HEK293 (cell line): ENCODE data around the gene COL7A1.

Experiments
- CTCF ChIA-PET: fragments of 350-600 bp; formaldehyde crosslinking; extraction: SDS; loops from one replicate; lab custom pipeline; 2021; ENCODE audit warnings: antibody characterized with exemption; lab: Yijun Ruan, JAX
- POLR2A ChIA-PET: fragments of 300-600 bp; formaldehyde crosslinking; extraction: SDS; loops from one replicate; lab custom pipeline; 2020; ENCODE audit warnings: antibody characterized with exemption, inconsistent platforms; lab: Yijun Ruan, JAX
- H3K27ac ChIP-seq: fragments of 200-500 bp; sonication (Bioruptor generic); 2 replicates; pipeline ENCODE4 v1.5.1; 2014; ENCODE audit warnings: low read depth, low read length, control low read depth, inconsistent platforms; ENCODE audit errors: extremely low read depth
- H3K36me3 ChIP-seq, 2 experiments: fragments of 200-500 bp in 1 of 2; sonication (Bioruptor generic) in 1 of 2; 1 replicate in 1 of 2; 2 replicates in 1 of 2; pipeline ENCODE4 v1.5.1; 2014 to 2017; ENCODE audit warnings: inconsistent platforms in 2 of 2, low read length in 2 of 2; ENCODE audit not compliant: control insufficient read depth in 2 of 2, insufficient read depth in 1 of 2
- H3K4me1 ChIP-seq: fragments of 200-500 bp; sonication (Bioruptor generic); 2 replicates; pipeline ENCODE4 v1.5.1; 2014; ENCODE audit warnings: mild to moderate bottlenecking, low read length, inconsistent platforms; ENCODE audit not compliant: control insufficient read depth, insufficient read depth
- H3K4me3 ChIP-seq: 2 replicates; pipeline ENCODE4 v1.5.1; 2011; ENCODE audit warnings: low read depth, mild to moderate bottlenecking, control low read depth, low read length, moderate library complexity
- H3K9me3 ChIP-seq: fragments of 200-500 bp; sonication (Bioruptor generic); 2 replicates; pipeline ENCODE4 v1.5.1; 2014; ENCODE audit warnings: low read depth, low read length, inconsistent platforms; ENCODE audit not compliant: control insufficient read depth, insufficient read depth
- SP2 ChIP-seq: fragments of 450-650 bp; formaldehyde crosslinking; IDR thresholded peaks from 2 replicates; pipeline ENCODE4 v1.5.1; 2016; ENCODE audit warnings: missing biosample characterization, missing genetic modification characterization
- ZFP69B ChIP-seq: fragments of 450-650 bp; formaldehyde crosslinking; IDR thresholded peaks from 2 replicates; pipeline ENCODE4 v1.5.1; 2016; ENCODE audit warnings: missing biosample characterization, missing genetic modification characterization
- ZNF112 ChIP-seq: fragments of 450-650 bp; formaldehyde crosslinking; IDR thresholded peaks from 2 replicates; pipeline ENCODE4 v1.5.0; 2017; ENCODE audit warnings: missing biosample characterization, missing genetic modification characterization
- ZNF114 ChIP-seq: fragments of 450-650 bp; formaldehyde crosslinking; IDR thresholded peaks from 2 replicates; pipeline ENCODE4 v1.5.0; 2017; ENCODE audit warnings: missing biosample characterization, missing genetic modification characterization
- ZNF214 ChIP-seq: fragments of 450-650 bp; formaldehyde crosslinking; IDR thresholded peaks from 2 replicates; pipeline ENCODE4 v1.5.1; 2017; ENCODE audit warnings: missing biosample characterization, mild to moderate bottlenecking, missing genetic modification characterization, borderline replicate concordance
- ZNF266 ChIP-seq: fragments of 450-650 bp; formaldehyde crosslinking; IDR thresholded peaks from 2 replicates; pipeline ENCODE4 v1.5.1; 2016; ENCODE audit warnings: missing biosample characterization, missing genetic modification characterization, low read depth
- ZNF37A ChIP-seq: fragments of 450-650 bp; IDR thresholded peaks from 2 replicates; pipeline ENCODE4 v1.5.1; 2018; ENCODE audit warnings: missing biosample characterization, missing genetic modification characterization
- ZNF571 ChIP-seq: fragments of 450-650 bp; formaldehyde crosslinking; IDR thresholded peaks from 2 replicates; pipeline ENCODE4 v1.5.0; 2017; ENCODE audit warnings: missing biosample characterization, missing genetic modification characterization
- ZNF610 ChIP-seq: fragments of 450-650 bp; formaldehyde crosslinking; IDR thresholded peaks from 2 replicates; pipeline ENCODE4 v1.5.1; 2016; ENCODE audit warnings: missing biosample characterization, missing genetic modification characterization, borderline replicate concordance
- ZNF843 ChIP-seq: fragments of 450-650 bp; formaldehyde crosslinking; IDR thresholded peaks from 2 replicates; pipeline ENCODE4 v1.5.1; 2016; ENCODE audit warnings: missing biosample characterization, missing genetic modification characterization
- ZSCAN16 ChIP-seq: fragments of 450-650 bp; formaldehyde crosslinking; IDR thresholded peaks from 2 replicates; pipeline ENCODE4 v1.5.1; 2016; ENCODE audit warnings: missing biosample characterization, missing genetic modification characterization
- ZSCAN30 ChIP-seq: fragments of 450-650 bp; IDR thresholded peaks from 2 replicates; pipeline ENCODE4 v1.5.1; 2018; ENCODE audit warnings: missing biosample characterization, mild to moderate bottlenecking, missing genetic modification characterization, moderate library complexity
- TF ChIP-seq, protein P1 (sequence below): fragments of 450-650 bp; formaldehyde crosslinking; IDR thresholded peaks from 2 replicates; pipeline ENCODE4 v1.5.1; 2016; ENCODE audit warnings: missing biosample characterization, missing genetic modification characterization
- TF ChIP-seq, protein P2 (sequence below): fragments of 450-650 bp; formaldehyde crosslinking; IDR thresholded peaks from 2 replicates; pipeline ENCODE4 v1.5.1; 2016; ENCODE audit warnings: missing biosample characterization, missing genetic modification characterization
- TF ChIP-seq, protein P3 (sequence below): fragments of 450-650 bp; formaldehyde crosslinking; IDR thresholded peaks from 2 replicates; pipeline ENCODE4 v1.5.1; 2016; ENCODE audit warnings: missing biosample characterization, missing genetic modification characterization, borderline replicate concordance
- TF ChIP-seq, protein P4 (sequence below): fragments of 450-650 bp; formaldehyde crosslinking; IDR thresholded peaks from 2 replicates; pipeline ENCODE4 v1.5.1; 2017; ENCODE audit warnings: missing biosample characterization, missing genetic modification characterization
- TF ChIP-seq, protein P5 (sequence below): sonication (generic); formaldehyde crosslinking; IDR thresholded peaks from 2 replicates; pipeline ENCODE4 v1.8.1; 2022; ENCODE audit warnings: mild to moderate bottlenecking, moderate library complexity, missing genetic modification reagents
- TF ChIP-seq, protein P6 (sequence below): fragments of 450-650 bp; formaldehyde crosslinking; optimal IDR thresholded peaks from 2 replicates; pipeline ENCODE3; 2016; ENCODE audit warnings: missing biosample characterization, mild to moderate bottlenecking, missing genetic modification characterization
- TF ChIP-seq, protein P7 (sequence below): fragments of 450-650 bp; formaldehyde crosslinking; IDR thresholded peaks from 2 replicates; pipeline ENCODE4 v1.5.1; 2016; ENCODE audit warnings: missing biosample characterization, missing genetic modification characterization

The COL7A1 gene

DNA sequence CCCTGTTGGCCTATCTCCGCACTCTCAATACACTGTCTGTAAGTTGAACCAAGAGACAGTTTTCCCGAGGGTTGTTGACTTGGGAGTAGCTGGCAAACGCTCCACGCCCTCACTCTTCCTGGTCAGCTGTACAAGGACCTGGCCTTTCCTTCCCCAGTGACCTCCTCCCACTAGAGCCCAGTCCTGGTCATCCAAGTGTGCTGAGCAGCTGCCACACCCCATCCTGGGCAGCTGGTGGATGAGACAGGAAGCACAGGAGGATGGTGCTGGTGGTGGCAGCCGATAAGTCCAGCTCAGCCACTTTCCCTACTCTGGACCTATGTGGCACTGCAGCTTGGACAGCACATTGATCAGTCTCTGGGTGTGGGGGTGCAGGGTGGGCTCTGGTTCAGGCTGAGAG lies 58.3 kb downstream of the COL7A1 start (continued):
- TF ChIP-seq ZNF571 (tag by site-specific recombination) (no peak), ZNF37A (no peak), ZFP69B (tag by site-specific recombination) (no peak)
- TF ChIP-seq, protein P1, sequence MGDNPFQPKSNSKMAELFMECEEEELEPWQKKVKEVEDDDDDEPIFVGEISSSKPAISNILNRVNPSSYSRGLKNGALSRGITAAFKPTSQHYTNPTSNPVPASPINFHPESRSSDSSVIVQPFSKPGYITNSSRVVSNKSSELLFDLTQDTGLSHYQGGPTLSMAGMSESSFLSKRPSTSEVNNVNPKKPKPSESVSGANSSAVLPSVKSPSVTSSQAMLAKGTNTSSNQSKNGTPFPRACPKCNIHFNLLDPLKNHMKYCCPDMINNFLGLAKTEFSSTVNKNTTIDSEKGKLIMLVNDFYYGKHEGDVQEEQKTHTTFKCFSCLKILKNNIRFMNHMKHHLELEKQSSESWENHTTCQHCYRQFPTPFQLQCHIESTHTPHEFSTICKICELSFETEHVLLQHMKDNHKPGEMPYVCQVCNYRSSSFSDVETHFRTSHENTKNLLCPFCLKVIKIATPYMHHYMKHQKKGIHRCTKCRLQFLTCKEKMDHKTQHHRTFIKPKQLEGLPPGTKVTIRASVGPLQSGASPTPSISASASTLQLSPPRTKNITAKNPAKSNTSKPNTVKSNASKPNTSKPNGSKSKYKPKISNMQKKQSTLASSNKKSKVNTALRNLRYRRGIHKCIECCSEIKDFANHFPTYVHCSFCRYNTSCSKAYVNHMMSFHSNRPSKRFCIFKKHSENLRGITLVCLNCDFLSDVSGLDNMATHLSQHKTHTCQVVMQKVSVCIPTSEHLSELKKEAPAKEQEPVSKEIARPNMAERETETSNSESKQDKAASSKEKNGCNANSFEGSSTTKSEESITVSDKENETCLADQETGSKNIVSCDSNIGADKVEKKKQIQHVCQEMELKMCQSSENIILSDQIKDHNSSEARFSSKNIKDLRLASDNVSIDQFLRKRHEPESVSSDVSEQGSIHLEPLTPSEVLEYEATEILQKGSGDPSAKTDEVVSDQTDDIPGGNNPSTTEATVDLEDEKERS = no peak

DNA sequence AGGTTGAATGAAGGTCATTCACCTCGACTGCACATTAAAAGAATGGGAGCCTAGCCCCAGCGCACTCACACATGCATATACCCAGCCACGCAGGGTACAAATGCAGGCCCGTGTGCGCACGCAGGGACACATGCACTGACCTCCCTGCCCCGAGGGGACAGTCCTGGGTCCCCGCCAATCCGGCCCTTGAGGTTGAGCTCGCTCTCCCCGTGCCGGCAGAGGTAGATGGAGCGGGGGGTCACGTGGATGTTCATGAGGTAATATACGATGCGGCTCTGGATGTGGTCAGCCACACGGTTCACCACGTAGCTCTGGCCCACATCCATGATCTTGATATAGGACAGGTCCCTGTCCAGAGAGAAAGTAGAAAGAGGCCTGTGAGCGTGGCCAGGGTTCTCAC lies 59.0 kb downstream of the COL7A1 start:
- H3K9me3 ChIP-seq = no peaks in the 10 kb centered on the region
- H3K27ac ChIP-seq = no peak overlapping the region
- ChIA-PET CTCF (interaction anchor here (0.6 kb wide), 1 partner anchor 262 kb away, joined by 3 read pairs; no protein-coding TSS in a partner anchor), POLR2A (no interaction called here)
- TF ChIP-seq ZNF266 = no peak
- TF ChIP-seq, protein P2, sequence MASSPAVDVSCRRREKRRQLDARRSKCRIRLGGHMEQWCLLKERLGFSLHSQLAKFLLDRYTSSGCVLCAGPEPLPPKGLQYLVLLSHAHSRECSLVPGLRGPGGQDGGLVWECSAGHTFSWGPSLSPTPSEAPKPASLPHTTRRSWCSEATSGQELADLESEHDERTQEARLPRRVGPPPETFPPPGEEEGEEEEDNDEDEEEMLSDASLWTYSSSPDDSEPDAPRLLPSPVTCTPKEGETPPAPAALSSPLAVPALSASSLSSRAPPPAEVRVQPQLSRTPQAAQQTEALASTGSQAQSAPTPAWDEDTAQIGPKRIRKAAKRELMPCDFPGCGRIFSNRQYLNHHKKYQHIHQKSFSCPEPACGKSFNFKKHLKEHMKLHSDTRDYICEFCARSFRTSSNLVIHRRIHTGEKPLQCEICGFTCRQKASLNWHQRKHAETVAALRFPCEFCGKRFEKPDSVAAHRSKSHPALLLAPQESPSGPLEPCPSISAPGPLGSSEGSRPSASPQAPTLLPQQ (tag by site-specific recombination) = no peak
- TF ChIP-seq, protein P3, sequence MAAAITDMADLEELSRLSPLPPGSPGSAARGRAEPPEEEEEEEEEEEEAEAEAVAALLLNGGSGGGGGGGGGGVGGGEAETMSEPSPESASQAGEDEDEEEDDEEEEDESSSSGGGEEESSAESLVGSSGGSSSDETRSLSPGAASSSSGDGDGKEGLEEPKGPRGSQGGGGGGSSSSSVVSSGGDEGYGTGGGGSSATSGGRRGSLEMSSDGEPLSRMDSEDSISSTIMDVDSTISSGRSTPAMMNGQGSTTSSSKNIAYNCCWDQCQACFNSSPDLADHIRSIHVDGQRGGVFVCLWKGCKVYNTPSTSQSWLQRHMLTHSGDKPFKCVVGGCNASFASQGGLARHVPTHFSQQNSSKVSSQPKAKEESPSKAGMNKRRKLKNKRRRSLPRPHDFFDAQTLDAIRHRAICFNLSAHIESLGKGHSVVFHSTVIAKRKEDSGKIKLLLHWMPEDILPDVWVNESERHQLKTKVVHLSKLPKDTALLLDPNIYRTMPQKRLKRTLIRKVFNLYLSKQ (tag by site-specific recombination) = no peak
- no peaks in the 10 kb centered on the region for H3K4me1 ChIP-seq
- peaks cover 0 to 28% of the 10 kb centered on the region in 2 experiments; a peak in 1 of 3 replicates for H3K36me3 ChIP-seq
- H3K4me3 ChIP-seq = no peak overlapping the region

DNA sequence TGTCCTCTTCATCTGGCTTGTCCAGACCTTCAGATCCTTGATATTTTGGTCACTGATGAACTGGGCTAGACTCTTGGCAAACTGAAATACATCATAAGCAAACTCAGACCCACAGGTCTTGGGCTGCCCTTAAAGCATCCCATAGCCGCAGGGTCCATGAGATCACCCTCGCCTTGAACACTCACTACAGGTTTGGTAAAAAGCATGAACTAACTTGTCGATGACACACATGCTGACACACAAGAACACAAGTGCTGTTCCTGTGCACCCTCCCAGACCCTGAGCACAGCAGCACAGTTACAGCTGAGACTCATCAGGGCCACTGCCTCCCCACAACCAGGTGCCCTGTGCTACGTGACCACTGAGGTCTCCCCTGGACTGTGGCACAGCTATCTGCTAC lies 59.6 kb downstream of the COL7A1 start:
- CTCF ChIA-PET = interaction anchor here (0.6 kb wide), 1 partner anchor 262 kb away, joined by 3 read pairs; no protein-coding TSS in a partner anchor
- no peaks in the 10 kb centered on the region for H3K9me3 ChIP-seq
- H3K36me3 ChIP-seq = peaks cover 0 to 28% of the 10 kb centered on the region in 2 experiments; a peak in 1 of 3 replicates
- H3K4me3 ChIP-seq = no peak overlapping the region
- POLR2A ChIA-PET = no interaction called here
- H3K4me1 ChIP-seq = no peaks in the 10 kb centered on the region
- H3K27ac ChIP-seq = no peak overlapping the region
- TF ChIP-seq ZNF114 (tag by site-specific recombination) (no peak), ZNF112 (tag by site-specific recombination) (no peak), ZSCAN30 (tag by site-specific recombination) (no peak), ZNF214 (tag by site-specific recombination) (no peak), ZNF843 (tag by site-specific recombination) (no peak), ZSCAN16 (tag by site-specific recombination) (no peak), SP2 (tag by site-specific recombination) (no peak), ZNF610 (tag by site-specific recombination) (no peak)
- TF ChIP-seq, protein P4, sequence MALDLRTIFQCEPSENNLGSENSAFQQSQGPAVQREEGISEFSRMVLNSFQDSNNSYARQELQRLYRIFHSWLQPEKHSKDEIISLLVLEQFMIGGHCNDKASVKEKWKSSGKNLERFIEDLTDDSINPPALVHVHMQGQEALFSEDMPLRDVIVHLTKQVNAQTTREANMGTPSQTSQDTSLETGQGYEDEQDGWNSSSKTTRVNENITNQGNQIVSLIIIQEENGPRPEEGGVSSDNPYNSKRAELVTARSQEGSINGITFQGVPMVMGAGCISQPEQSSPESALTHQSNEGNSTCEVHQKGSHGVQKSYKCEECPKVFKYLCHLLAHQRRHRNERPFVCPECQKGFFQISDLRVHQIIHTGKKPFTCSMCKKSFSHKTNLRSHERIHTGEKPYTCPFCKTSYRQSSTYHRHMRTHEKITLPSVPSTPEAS (tag by site-specific recombination) = no peak
- TF ChIP-seq, protein P5, sequence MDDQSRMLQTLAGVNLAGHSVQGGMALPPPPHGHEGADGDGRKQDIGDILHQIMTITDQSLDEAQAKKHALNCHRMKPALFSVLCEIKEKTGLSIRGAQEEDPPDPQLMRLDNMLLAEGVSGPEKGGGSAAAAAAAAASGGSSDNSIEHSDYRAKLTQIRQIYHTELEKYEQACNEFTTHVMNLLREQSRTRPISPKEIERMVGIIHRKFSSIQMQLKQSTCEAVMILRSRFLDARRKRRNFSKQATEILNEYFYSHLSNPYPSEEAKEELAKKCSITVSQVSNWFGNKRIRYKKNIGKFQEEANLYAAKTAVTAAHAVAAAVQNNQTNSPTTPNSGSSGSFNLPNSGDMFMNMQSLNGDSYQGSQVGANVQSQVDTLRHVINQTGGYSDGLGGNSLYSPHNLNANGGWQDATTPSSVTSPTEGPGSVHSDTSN (CRISPR knock-in tag) = no peak
- TF ChIP-seq, protein P6, sequence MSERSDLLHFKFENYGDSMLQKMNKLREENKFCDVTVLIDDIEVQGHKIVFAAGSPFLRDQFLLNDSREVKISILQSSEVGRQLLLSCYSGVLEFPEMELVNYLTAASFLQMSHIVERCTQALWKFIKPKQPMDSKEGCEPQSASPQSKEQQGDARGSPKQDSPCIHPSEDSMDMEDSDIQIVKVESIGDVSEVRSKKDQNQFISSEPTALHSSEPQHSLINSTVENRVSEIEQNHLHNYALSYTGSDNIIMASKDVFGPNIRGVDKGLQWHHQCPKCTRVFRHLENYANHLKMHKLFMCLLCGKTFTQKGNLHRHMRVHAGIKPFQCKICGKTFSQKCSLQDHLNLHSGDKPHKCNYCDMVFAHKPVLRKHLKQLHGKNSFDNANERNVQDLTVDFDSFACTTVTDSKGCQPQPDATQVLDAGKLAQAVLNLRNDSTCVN (tag by site-specific recombination) = no peak
- TF ChIP-seq, protein P7, sequence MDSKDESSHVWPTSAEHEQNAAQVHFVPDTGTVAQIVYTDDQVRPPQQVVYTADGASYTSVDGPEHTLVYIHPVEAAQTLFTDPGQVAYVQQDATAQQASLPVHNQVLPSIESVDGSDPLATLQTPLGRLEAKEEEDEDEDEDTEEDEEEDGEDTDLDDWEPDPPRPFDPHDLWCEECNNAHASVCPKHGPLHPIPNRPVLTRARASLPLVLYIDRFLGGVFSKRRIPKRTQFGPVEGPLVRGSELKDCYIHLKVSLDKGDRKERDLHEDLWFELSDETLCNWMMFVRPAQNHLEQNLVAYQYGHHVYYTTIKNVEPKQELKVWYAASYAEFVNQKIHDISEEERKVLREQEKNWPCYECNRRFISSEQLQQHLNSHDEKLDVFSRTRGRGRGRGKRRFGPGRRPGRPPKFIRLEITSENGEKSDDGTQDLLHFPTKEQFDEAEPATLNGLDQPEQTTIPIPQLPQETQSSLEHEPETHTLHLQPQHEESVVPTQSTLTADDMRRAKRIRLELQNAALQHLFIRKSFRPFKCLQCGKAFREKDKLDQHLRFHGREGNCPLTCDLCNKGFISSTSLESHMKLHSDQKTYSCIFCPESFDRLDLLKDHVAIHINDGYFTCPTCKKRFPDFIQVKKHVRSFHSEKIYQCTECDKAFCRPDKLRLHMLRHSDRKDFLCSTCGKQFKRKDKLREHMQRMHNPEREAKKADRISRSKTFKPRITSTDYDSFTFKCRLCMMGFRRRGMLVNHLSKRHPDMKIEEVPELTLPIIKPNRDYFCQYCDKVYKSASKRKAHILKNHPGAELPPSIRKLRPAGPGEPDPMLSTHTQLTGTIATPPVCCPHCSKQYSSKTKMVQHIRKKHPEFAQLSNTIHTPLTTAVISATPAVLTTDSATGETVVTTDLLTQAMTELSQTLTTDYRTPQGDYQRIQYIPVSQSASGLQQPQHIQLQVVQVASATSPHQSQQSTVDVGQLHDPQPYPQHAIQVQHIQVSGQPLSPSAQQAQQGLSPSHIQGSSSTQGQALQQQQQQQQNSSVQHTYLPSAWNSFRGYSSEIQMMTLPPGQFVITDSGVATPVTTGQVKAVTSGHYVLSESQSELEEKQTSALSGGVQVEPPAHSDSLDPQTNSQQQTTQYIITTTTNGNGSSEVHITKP (tag by site-specific recombination) = no peak
- TF ChIP-seq, all 188 proteins: peak for 0
